Measurements from ENCODE around the gene SORBS1.
"Not testable (repeated sequence)": the region's sequence is repeated elsewhere in the genome, so short reads cannot be mapped to it uniquely, and the experiment has no call there.

SORBS1 gene

GRCh38 chr10:95469676-95470075, 91.5 kb downstream of the SORBS1 start:
- TF ChIP-seq CTCF (IDR thresholded peaks at IDR 0.05; ENCODE audit: insufficient read depth, low read length): no peak
- TF ChIP-seq REST (IDR thresholded peaks at IDR 0.05; ENCODE audit: insufficient replicate concordance, low read depth): no peak
- TF ChIP-seq SPI1 (IDR thresholded peaks at IDR 0.05; ENCODE audit: borderline replicate concordance, low read depth): no peak
- TF ChIP-seq GABPA (IDR thresholded peaks at IDR 0.05; ENCODE audit: low read depth): no peak
- no peak for TF ChIP-seq POLR2AphosphoS5 (IDR thresholded peaks at IDR 0.05; ENCODE audit: low read depth)
- Histone ChIP-seq H3K27me3 (ENCODE audit: insufficient read depth, poor library complexity, severe bottlenecking) (no peaks in the 10 kb centered on the region), H3K4me3 (replicated peaks; ENCODE audit: insufficient read depth, low read length) (no peak overlapping the region), H3K27ac (replicated peaks) (no peak overlapping the region)
- DNase-seq (ENCODE audit: low read depth in 1 of 2, low spot score in 1 of 2): no peak

GRCh38 chr10:95469251-95469650, 91.9 kb downstream of the SORBS1 start:
- no peak for DNase-seq (ENCODE audit: low read depth in 1 of 2, low spot score in 1 of 2)
- Histone ChIP-seq H3K4me3 (replicated peaks; ENCODE audit: insufficient read depth, low read length) (no peak overlapping the region), H3K27me3 (ENCODE audit: insufficient read depth, poor library complexity, severe bottlenecking) (no peaks in the 10 kb centered on the region), H3K27ac (replicated peaks) (no peak overlapping the region)
- TF ChIP-seq CTCF (IDR thresholded peaks at IDR 0.05; ENCODE audit: insufficient read depth, low read length): no peak
- no peak for TF ChIP-seq GABPA (IDR thresholded peaks at IDR 0.05; ENCODE audit: low read depth)
- no peak for TF ChIP-seq REST (IDR thresholded peaks at IDR 0.05; ENCODE audit: insufficient replicate concordance, low read depth)

- not testable (repeated sequence) for H3K27ac ChIP-seq (replicated peaks); H3K4me3 ChIP-seq (replicated peaks; ENCODE audit: insufficient read depth, low read length); DNase-seq (ENCODE audit: low read depth in 1 of 2, low spot score in 1 of 2); H3K27me3 ChIP-seq (ENCODE audit: insufficient read depth, poor library complexity, severe bottlenecking)
These were observed 93.5 kb downstream of the SORBS1 start for GRCh38 chr10:95467642-95468041.

- no peak overlapping the region for H3K27ac ChIP-seq (replicated peaks)
- TF ChIP-seq GABPA (IDR thresholded peaks at IDR 0.05; ENCODE audit: low read depth) (no peak), CTCF (IDR thresholded peaks at IDR 0.05; ENCODE audit: insufficient read depth, low read length) (no peak), REST (IDR thresholded peaks at IDR 0.05; ENCODE audit: insufficient replicate concordance, low read depth) (no peak), POLR2AphosphoS5 (IDR thresholded peaks at IDR 0.05; ENCODE audit: low read depth) (no peak), SPI1 (IDR thresholded peaks at IDR 0.05; ENCODE audit: borderline replicate concordance, low read depth) (no peak)
- no peaks in the 10 kb centered on the region for H3K27me3 ChIP-seq (ENCODE audit: insufficient read depth, poor library complexity, severe bottlenecking)
- DNase-seq (ENCODE audit: low read depth in 1 of 2, low spot score in 1 of 2): peak in 1 of 2 experiments; percentile 7
- H3K4me3 ChIP-seq (replicated peaks; ENCODE audit: insufficient read depth, low read length): no peak overlapping the region
These were observed 94.0 kb downstream of the SORBS1 start for GRCh38 chr10:95467162-95467599.
